Measurements from ENCODE around the gene KPNA3. TPM values are rescaled to one million over a fixed set of nuclear protein-coding genes. Genes with fewer than 3 reads are reported as not detected.
"Not testable (repeated sequence)": the region's sequence is repeated elsewhere in the genome, so short reads cannot be mapped to it uniquely, and the experiment has no call there.

KPNA3 gene
- total RNA-seq, 5 donors from 2014 or later (not counting 1 experiment from before 2014, with no cell fraction given): 19.6 to 22.3 (median 21.4) TPM

DNA sequence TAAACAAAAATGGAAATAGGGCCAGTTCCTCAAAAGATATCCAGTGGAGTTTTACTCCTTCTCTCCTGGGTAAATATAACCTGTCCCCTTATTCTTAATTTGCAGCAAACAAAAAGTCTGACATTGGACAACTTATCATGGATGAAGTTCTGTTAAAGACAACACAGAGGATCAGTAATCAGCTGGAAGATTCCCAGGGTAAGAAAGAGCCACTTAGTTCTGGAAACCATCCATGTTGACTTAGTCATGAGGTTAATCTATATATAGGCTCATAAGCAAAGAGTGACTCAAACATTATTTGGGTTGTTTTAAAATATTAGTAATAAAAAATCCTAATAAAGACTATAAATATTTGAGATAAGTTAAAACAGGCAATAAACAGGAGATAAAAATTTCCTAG lies 60.7 kb downstream of the KPNA3 start:
- POLR2A ChIA-PET: interaction anchor here in 1 of 2 donors (0.6 kb wide), 1 partner anchor 17 kb away, joined by 3 read pairs; no protein-coding TSS in a partner anchor
- H3K36me3 Mint-ChIP-seq: peaks cover 28% of the 10 kb centered on the region
- H3K27me3 Mint-ChIP-seq: no peaks in the 10 kb centered on the region
- no peak for ATAC-seq (replicated peaks in 1 of 4)
- CTCF ChIA-PET: interaction anchor here in 1 of 2 donors (0.6 kb wide), 2 partner anchors 136 to 1736 kb away, joined by 4 to 5 read pairs; no protein-coding TSS in a partner anchor
- no peak for DNase-seq
- no peaks in the 10 kb centered on the region for H3K27me3 ChIP-seq (replicated peaks in 1 of 2; ENCODE audit: control insufficient read depth in 2 of 2, extremely low read depth in 1 of 2, insufficient read depth in 2 of 2, low read length in 1 of 2)
- H3K27ac ChIP-seq (ENCODE audit: low read length): no peak overlapping the region
- H3K9me3 ChIP-seq: no peaks in the 10 kb centered on the region
- no peak overlapping the region for H3K4me3 ChIP-seq (ENCODE audit: control insufficient read depth in 1 of 2, extremely low read depth in 1 of 2, low read length in 1 of 2)
- no peaks in the 10 kb centered on the region for H3K9me3 Mint-ChIP-seq
- no peaks in the 10 kb centered on the region for H3K4me1 ChIP-seq (ENCODE audit: control insufficient read depth in 1 of 2, extremely low read depth in 1 of 2, insufficient read depth in 2 of 2, low read length in 2 of 2)
- H3K4me3 Mint-ChIP-seq: no peak overlapping the region
- no peak overlapping the region for H3K27ac Mint-ChIP-seq
- peaks cover 6 to 19% of the 10 kb centered on the region in 2 donors for H3K36me3 ChIP-seq (ENCODE audit: control insufficient read depth in 2 of 2, extremely low read depth in 1 of 2, insufficient read depth in 1 of 2, low read length in 1 of 2)
- H3K4me1 Mint-ChIP-seq: peaks cover 0 to 10% (median 2%) of the 10 kb centered on the region in 3 donors

DNA sequence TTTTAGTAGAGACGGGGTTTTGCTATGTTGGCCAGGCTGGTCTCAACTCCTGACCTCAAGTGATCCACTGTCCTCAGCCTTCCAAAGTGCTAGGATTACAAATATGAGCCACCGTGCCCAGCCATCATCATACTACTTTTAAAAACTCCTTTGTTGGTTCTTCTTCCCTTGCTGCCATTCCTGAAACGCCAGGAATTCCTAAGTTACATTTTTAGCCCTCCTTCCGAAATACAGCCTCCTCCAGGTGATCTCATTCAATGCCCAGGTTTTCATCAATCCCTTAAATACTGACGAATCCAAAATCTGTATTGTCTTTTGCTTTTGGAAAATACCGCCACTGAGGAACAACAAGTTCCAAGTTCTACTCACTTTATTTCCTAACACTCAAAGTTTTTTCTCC lies 75.9 kb downstream of the KPNA3 start:
- Mint-ChIP-seq H3K9me3 (peaks cover 12 to 25% (median 16%) of the 10 kb centered on the region in 3 donors), H3K4me3 (no peak overlapping the region), H3K4me1 (no peaks in the 10 kb centered on the region), H3K27ac (no peak overlapping the region), H3K36me3 (peaks cover 67% of the 10 kb centered on the region), H3K27me3 (no peaks in the 10 kb centered on the region)
- ChIA-PET POLR2A (no interaction called here), CTCF (no interaction called here)
- Histone ChIP-seq H3K36me3 (ENCODE audit: control insufficient read depth in 2 of 2, extremely low read depth in 1 of 2, insufficient read depth in 1 of 2, low read length in 1 of 2) (peaks cover 8 to 38% of the 10 kb centered on the region in 2 donors), H3K4me3 (ENCODE audit: control insufficient read depth in 1 of 2, extremely low read depth in 1 of 2, low read length in 1 of 2) (no peak overlapping the region), H3K4me1 (ENCODE audit: control insufficient read depth in 1 of 2, extremely low read depth in 1 of 2, insufficient read depth in 2 of 2, low read length in 2 of 2) (no peaks in the 10 kb centered on the region), H3K9me3 (peaks cover 11% of the 10 kb centered on the region), H3K27me3 (replicated peaks in 1 of 2; ENCODE audit: control insufficient read depth in 2 of 2, extremely low read depth in 1 of 2, insufficient read depth in 2 of 2, low read length in 1 of 2) (no peaks in the 10 kb centered on the region), H3K27ac (ENCODE audit: low read length) (no peak overlapping the region)
- WGBS (ENCODE audit: insufficient coverage): 98% methylated on average over 6 of the region's 6 CpGs
- DNase-seq (no peak), ATAC-seq (replicated peaks in 1 of 4) (no peak)

DNA sequence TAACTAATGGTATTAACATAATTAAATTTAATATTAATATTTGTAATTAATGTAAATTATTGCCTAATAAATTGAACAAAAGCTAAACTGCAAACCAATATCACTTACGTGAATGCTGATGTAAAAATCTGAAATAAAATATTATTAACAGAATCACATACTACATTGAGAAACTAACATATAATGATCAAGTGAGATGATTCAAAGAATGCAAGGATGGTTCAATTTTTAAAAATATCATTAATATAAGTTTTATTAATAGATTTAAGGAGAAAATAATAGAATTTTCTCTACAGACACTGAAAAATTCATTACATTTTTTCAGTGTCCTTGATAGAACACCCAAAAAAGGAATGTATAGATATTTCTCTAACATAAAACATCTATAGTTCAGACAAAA lies 77.7 kb downstream of the KPNA3 start:
- no CpG with 5 or more reads among the region's 1 CpG for WGBS (ENCODE audit: insufficient coverage)
- Mint-ChIP-seq H3K4me1 (no peaks in the 10 kb centered on the region), H3K27me3 (no peaks in the 10 kb centered on the region), H3K36me3 (peaks cover 69% of the 10 kb centered on the region), H3K9me3 (peaks cover 12 to 25% (median 16%) of the 10 kb centered on the region in 3 donors), H3K4me3 (no peak overlapping the region), H3K27ac (no peak overlapping the region)
- CTCF ChIA-PET: no interaction called here
- H3K4me1 ChIP-seq (ENCODE audit: control insufficient read depth in 1 of 2, extremely low read depth in 1 of 2, insufficient read depth in 2 of 2, low read length in 2 of 2): no peaks in the 10 kb centered on the region
- no peak overlapping the region for H3K4me3 ChIP-seq (ENCODE audit: control insufficient read depth in 1 of 2, extremely low read depth in 1 of 2, low read length in 1 of 2)
- POLR2A ChIA-PET: no interaction called here
- DNase-seq (no peak), ATAC-seq (replicated peaks in 1 of 4) (no peak)
- peaks cover 8 to 35% of the 10 kb centered on the region in 2 donors for H3K36me3 ChIP-seq (ENCODE audit: control insufficient read depth in 2 of 2, extremely low read depth in 1 of 2, insufficient read depth in 1 of 2, low read length in 1 of 2)
- no peak overlapping the region for H3K27ac ChIP-seq (ENCODE audit: low read length)
- no peaks in the 10 kb centered on the region for H3K27me3 ChIP-seq (replicated peaks in 1 of 2; ENCODE audit: control insufficient read depth in 2 of 2, extremely low read depth in 1 of 2, insufficient read depth in 2 of 2, low read length in 1 of 2)
- peaks cover 11% of the 10 kb centered on the region for H3K9me3 ChIP-seq

DNA sequence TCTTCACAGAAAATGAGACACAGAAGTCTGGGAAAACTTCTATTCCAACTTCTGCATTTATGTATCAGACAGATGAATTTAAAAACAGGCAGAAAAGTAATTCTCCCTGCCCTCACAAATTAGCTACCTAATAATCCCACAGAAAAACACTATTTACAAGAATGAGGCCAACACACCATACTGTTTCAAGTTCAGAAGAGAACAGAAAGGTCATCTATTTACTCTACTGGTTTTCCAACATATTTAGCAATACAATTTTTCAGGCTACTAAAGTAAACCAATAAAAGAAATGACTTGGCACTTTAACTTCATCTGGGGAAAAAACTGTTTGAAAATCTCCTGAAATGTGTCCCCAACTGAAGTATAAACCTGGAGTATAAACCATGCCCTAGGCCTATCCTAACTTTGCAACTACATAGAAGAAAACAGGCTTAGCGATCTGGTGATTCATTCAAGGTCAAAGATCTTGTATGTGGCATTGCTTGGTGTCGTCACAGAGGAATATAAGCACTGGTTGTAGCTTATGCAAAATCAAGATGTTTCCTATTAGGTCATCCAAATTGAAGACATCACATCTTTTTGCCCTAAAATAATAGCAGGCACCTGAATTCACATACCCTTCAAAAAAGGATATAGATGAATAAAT lies 81.1 kb downstream of the KPNA3 start:
- no peaks in the 10 kb centered on the region for H3K27me3 ChIP-seq (replicated peaks in 1 of 2; ENCODE audit: control insufficient read depth in 2 of 2, extremely low read depth in 1 of 2, insufficient read depth in 2 of 2, low read length in 1 of 2)
- H3K36me3 ChIP-seq (ENCODE audit: control insufficient read depth in 2 of 2, extremely low read depth in 1 of 2, insufficient read depth in 1 of 2, low read length in 1 of 2): peaks cover 4 to 32% of the 10 kb centered on the region in 2 donors
- no peaks in the 10 kb centered on the region for H3K27me3 Mint-ChIP-seq
- H3K36me3 Mint-ChIP-seq: peaks cover 58% of the 10 kb centered on the region
- no peak for ATAC-seq (replicated peaks in 1 of 4)
- H3K4me1 ChIP-seq (ENCODE audit: control insufficient read depth in 1 of 2, extremely low read depth in 1 of 2, insufficient read depth in 2 of 2, low read length in 2 of 2): no peaks in the 10 kb centered on the region
- H3K27ac Mint-ChIP-seq: no peak overlapping the region
- CTCF ChIA-PET: no interaction called here
- H3K4me3 Mint-ChIP-seq: no peak overlapping the region
- H3K4me1 Mint-ChIP-seq: no peaks in the 10 kb centered on the region
- H3K9me3 Mint-ChIP-seq: peaks cover 4 to 15% (median 6%) of the 10 kb centered on the region in 3 donors
- H3K4me3 ChIP-seq (ENCODE audit: control insufficient read depth in 1 of 2, extremely low read depth in 1 of 2, low read length in 1 of 2): no peak overlapping the region
- WGBS (ENCODE audit: insufficient coverage): no CpG with 5 or more reads among the region's 2 CpGs
- H3K9me3 ChIP-seq: peaks cover 8% of the 10 kb centered on the region
- POLR2A ChIA-PET: no interaction called here
- DNase-seq: no peak
- H3K27ac ChIP-seq (ENCODE audit: low read length): no peak overlapping the region

DNA sequence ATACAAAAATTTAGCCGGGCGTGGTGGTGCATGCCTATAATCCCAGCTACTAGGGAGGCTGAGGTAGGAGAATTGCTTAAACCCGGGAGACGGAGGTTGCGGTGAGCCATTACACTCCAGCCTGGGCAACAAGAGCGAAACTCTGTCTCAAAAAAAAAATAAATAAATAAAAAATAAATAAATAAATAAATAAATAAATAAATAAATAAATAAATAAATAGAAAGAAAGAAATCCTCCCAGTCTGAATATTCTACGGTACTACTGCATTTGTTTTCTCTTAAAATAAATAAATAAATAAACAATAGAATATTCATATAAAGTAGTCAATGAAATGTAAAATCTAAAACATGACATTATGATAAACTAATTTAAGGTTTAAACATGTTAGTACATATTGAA lies 88.2 kb downstream of the KPNA3 start:
- H3K4me3 ChIP-seq (ENCODE audit: control insufficient read depth in 1 of 2, extremely low read depth in 1 of 2, low read length in 1 of 2); H3K27ac ChIP-seq (ENCODE audit: low read length); H3K27ac Mint-ChIP-seq; DNase-seq; H3K27me3 Mint-ChIP-seq; H3K4me1 Mint-ChIP-seq; POLR2A ChIA-PET; H3K9me3 Mint-ChIP-seq; H3K4me3 Mint-ChIP-seq; ATAC-seq (replicated peaks in 1 of 4); H3K9me3 ChIP-seq; H3K27me3 ChIP-seq (replicated peaks in 1 of 2; ENCODE audit: control insufficient read depth in 2 of 2, extremely low read depth in 1 of 2, insufficient read depth in 2 of 2, low read length in 1 of 2); CTCF ChIA-PET; H3K4me1 ChIP-seq (ENCODE audit: control insufficient read depth in 1 of 2, extremely low read depth in 1 of 2, insufficient read depth in 2 of 2, low read length in 2 of 2): not testable (repeated sequence)
- peaks cover 34% of the 10 kb centered on the region for H3K36me3 Mint-ChIP-seq
- WGBS (ENCODE audit: insufficient coverage): no CpG with 5 or more reads among the region's 7 CpGs
- H3K36me3 ChIP-seq (ENCODE audit: control insufficient read depth in 2 of 2, extremely low read depth in 1 of 2, insufficient read depth in 1 of 2, low read length in 1 of 2): peaks cover 0 to 45% of the 10 kb centered on the region in 2 donors

DNA sequence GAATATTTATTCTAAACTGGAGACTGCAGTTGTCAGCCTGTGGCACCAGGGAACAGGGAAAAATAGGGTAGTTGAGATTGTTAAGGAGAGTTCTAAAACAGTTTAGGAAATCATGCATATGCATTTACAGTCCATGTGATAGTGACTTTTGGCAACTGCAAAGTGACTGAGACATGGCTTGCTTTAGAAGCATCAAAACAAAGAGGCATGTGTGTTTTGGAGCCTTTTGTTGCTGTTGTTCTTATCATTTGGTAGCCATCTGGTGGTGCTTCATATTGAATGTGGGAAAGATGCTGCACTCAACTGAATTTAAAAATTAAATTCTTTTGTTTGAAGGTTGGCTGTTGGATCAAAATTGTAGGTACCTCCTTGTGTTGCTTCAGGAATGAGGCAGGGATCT lies 91.0 kb downstream of the KPNA3 start:
- ATAC-seq (replicated peaks in 1 of 4): no peak
- peaks cover 0 to 29% of the 10 kb centered on the region in 2 donors for H3K36me3 ChIP-seq (ENCODE audit: control insufficient read depth in 2 of 2, extremely low read depth in 1 of 2, insufficient read depth in 1 of 2, low read length in 1 of 2)
- no peaks in the 10 kb centered on the region for H3K4me1 Mint-ChIP-seq

More for the DNA sequence above, 91.0 kb downstream of the KPNA3 start:
- Histone ChIP-seq H3K9me3 (no peaks in the 10 kb centered on the region), H3K4me3 (ENCODE audit: control insufficient read depth in 1 of 2, extremely low read depth in 1 of 2, low read length in 1 of 2) (no peak overlapping the region), H3K27ac (ENCODE audit: low read length) (no peak overlapping the region), H3K4me1 (ENCODE audit: control insufficient read depth in 1 of 2, extremely low read depth in 1 of 2, insufficient read depth in 2 of 2, low read length in 2 of 2) (no peaks in the 10 kb centered on the region), H3K27me3 (replicated peaks in 1 of 2; ENCODE audit: control insufficient read depth in 2 of 2, extremely low read depth in 1 of 2, insufficient read depth in 2 of 2, low read length in 1 of 2) (no peaks in the 10 kb centered on the region)
- no peak for DNase-seq
- no peak overlapping the region for H3K27ac Mint-ChIP-seq
- H3K4me3 Mint-ChIP-seq: no peak overlapping the region
- ChIA-PET CTCF (no interaction called here), POLR2A (no interaction called here)
- H3K36me3 Mint-ChIP-seq: peaks cover 19% of the 10 kb centered on the region
- H3K27me3 Mint-ChIP-seq: no peaks in the 10 kb centered on the region
- no peaks in the 10 kb centered on the region for H3K9me3 Mint-ChIP-seq
